Progenitor cell of endocrine pancreas (in vitro differentiated cells): ENCODE data around the gene HSD17B11. TPM values are rescaled to one million over a fixed set of nuclear protein-coding genes. Genes with fewer than 3 reads are reported as not detected.
A peak's percentile ranks its signal among the peaks of the same experiment; 100 is the strongest.
"Not testable (repeated sequence)": the region's sequence is repeated elsewhere in the genome, so short reads cannot be mapped to it uniquely, and the experiment has no call there.

Experiments
- DNase-seq: peaks from one replicate; pipeline ENCODE4 v3.0.0; 2021; ENCODE audit warnings: low spot score; ENCODE audit not compliant: unreplicated experiment
- H3K27ac Mint-ChIP-seq: 2 replicates; pipeline ENCODE4 v1.8.0; 2021; ENCODE audit warnings: mild to moderate bottlenecking, moderate library complexity, mixed read lengths
- H3K27me3 Mint-ChIP-seq: 2 replicates; pipeline ENCODE4 v1.8.0; 2021; ENCODE audit warnings: mixed read lengths
- H3K36me3 Mint-ChIP-seq: 2 replicates; pipeline ENCODE4 v1.8.0; 2022; ENCODE audit warnings: mixed read lengths; ENCODE audit not compliant: insufficient read depth
- H3K4me1 Mint-ChIP-seq: 2 replicates; pipeline ENCODE4 v1.8.0; 2021; ENCODE audit warnings: low read depth, mixed read lengths
- H3K4me3 Mint-ChIP-seq: 2 replicates; pipeline ENCODE4 v1.8.0; 2021; ENCODE audit warnings: low read depth, mild to moderate bottlenecking, moderate library complexity, mixed read lengths
- H3K9me3 Mint-ChIP-seq: 2 replicates; pipeline ENCODE4 v1.8.0; 2021; ENCODE audit warnings: low read depth, mixed read lengths
- total RNA-seq: library from RNA; stranded (reverse); gene quantifications from 2 replicates; pipeline ENCODE4 v1.2.1, GENCODE V29; 2021
- TF ChIP-seq, protein P1 (sequence below): fragments of 200-600 bp; sonication (generic); IDR thresholded peaks from one replicate; pipeline ENCODE4 v1.5.0; 2021; ENCODE audit warnings: antibody characterized with exemption, mild to moderate bottlenecking; ENCODE audit not compliant: unreplicated experiment

HSD17B11 gene
- total RNA-seq, 1 donor from 2014 or later = 28.2 TPM

DNA sequence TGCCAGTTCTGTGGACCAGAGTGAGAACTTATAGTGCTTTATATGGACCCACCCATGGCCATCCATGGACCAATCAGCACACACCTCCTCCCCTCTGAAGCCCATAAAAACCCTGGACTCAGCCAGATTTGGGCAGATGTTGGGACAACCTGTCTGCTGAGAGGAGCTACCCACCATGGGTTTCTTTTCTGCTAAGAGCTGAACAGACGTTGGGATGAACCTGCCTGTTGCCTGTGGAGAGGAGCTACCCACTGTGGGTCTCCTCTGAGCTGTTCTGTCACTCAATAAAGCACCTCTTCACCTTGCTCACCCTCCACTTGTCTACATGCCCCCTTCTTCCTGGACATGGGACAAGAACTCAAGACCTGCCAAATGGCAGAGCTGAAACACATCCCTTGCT, 9.0 kb upstream of the HSD17B11 start:
- H3K27ac Mint-ChIP-seq = no peak overlapping the region
- peaks cover 12% of the 10 kb centered on the region for H3K9me3 Mint-ChIP-seq
- H3K36me3 Mint-ChIP-seq = peaks cover 2% of the 10 kb centered on the region
- no peak overlapping the region for H3K4me3 Mint-ChIP-seq
- DNase-seq = no peak
- H3K27me3 Mint-ChIP-seq = no peaks in the 10 kb centered on the region
- peaks cover 3% of the 10 kb centered on the region for H3K4me1 Mint-ChIP-seq
- TF ChIP-seq, protein P1, sequence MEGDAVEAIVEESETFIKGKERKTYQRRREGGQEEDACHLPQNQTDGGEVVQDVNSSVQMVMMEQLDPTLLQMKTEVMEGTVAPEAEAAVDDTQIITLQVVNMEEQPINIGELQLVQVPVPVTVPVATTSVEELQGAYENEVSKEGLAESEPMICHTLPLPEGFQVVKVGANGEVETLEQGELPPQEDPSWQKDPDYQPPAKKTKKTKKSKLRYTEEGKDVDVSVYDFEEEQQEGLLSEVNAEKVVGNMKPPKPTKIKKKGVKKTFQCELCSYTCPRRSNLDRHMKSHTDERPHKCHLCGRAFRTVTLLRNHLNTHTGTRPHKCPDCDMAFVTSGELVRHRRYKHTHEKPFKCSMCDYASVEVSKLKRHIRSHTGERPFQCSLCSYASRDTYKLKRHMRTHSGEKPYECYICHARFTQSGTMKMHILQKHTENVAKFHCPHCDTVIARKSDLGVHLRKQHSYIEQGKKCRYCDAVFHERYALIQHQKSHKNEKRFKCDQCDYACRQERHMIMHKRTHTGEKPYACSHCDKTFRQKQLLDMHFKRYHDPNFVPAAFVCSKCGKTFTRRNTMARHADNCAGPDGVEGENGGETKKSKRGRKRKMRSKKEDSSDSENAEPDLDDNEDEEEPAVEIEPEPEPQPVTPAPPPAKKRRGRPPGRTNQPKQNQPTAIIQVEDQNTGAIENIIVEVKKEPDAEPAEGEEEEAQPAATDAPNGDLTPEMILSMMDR = no peak

DNA sequence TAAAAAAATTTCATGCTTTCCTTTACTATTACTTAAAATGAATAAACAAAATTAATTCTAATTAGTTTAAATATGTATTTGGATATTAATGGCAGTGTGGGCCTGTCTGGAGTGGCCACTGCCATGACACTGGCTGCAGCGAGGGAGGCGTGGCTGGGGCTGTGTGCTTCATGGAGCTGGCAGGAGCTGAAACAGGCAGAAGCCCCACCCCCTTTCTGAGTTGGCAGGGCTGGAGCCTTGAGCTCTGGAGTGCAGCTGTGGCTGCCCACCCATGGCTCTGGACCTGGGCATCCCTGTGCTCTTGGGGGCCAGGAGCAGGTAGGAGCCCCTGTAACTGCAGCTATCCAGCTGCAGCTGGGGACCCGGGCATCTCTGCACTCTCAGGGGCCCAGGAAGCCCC, 8.2 kb upstream of the HSD17B11 start:
- Mint-ChIP-seq H3K4me3 (no peak overlapping the region), H3K27ac (no peak overlapping the region), H3K36me3 (peaks cover 2% of the 10 kb centered on the region), H3K4me1 (peaks cover 3% of the 10 kb centered on the region), H3K27me3 (no peaks in the 10 kb centered on the region), H3K9me3 (peaks cover 12% of the 10 kb centered on the region)
- TF ChIP-seq, protein P1 = no peak
- no peak for DNase-seq

DNA sequence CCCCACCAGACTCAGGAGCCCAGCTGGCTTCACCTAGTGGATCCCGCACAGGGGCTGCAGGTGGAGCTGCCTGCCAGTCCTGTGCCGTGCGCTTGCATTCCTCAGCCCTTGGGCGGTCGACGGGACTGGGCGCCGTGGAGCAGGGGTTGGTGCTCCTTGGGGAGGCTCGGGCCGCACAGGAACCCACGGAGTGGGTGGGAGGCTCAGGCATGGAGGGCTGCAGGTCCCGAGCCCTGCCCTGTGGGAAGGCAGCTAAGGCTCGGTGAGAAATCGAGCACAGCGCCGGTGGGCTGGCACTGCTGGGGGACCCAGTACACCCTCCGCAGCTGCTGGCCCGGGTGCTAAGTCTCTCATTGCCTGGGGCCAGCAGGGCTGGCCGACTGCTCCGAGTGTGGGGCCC, 4.9 kb upstream of the HSD17B11 start:
- H3K27ac Mint-ChIP-seq, H3K4me1 Mint-ChIP-seq: not testable (repeated sequence)

DNA sequence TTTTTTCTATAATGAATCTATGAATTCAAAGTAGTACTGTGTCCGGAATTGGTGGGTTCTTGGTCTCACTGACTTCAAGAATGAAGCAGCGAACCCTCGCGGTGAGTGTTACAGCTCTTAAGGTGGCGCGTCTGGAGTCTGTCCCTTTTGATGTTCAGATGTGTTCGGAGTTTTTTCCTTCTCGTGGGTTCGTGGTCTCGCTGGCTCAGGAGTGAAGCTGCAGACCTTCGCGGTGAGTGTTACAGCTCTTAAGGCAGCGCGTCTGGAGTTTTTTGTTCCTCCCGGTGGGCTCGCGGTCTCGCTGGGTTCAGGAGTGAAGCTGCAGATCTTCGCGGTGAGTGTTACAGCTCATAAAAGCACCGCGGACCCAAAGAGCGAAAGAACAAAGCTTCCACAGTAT, 4.1 kb upstream of the HSD17B11 start:
- H3K27me3 Mint-ChIP-seq, H3K9me3 Mint-ChIP-seq, DNase-seq, H3K36me3 Mint-ChIP-seq, H3K4me3 Mint-ChIP-seq, H3K27ac Mint-ChIP-seq: not testable (repeated sequence)
- peaks cover 10% of the 10 kb centered on the region for H3K4me1 Mint-ChIP-seq

More for the DNA sequence above, 4.9 kb upstream of the HSD17B11 start:
- H3K9me3 Mint-ChIP-seq, DNase-seq, H3K4me3 Mint-ChIP-seq, H3K27me3 Mint-ChIP-seq, H3K36me3 Mint-ChIP-seq: not testable (repeated sequence)

DNA sequence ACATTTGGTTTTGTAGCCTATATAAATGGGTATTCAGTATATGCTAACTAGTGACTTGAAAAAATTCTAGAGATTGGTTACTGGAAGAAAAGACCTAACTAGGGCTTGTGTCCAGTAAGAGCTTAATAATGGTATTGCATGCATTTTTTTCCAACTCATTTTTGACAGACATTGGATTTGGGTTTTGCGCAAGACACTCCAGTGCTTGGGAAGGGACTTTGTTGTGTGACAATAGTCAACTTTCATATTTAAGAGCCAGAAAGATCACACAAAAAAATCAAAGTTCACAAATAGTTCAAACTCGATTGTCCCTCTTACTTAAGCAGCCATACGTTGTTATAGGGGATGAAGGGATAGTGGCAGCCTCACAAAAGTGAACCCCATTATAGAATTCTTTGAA, 1.2 kb upstream of the HSD17B11 start:
- DNase-seq = no peak
- peaks cover 10% of the 10 kb centered on the region for H3K9me3 Mint-ChIP-seq
- H3K27me3 Mint-ChIP-seq = no peaks in the 10 kb centered on the region
- TF ChIP-seq, protein P1 = no peak
- H3K4me3 Mint-ChIP-seq = no peak overlapping the region
- peaks cover 12% of the 10 kb centered on the region for H3K36me3 Mint-ChIP-seq
- H3K27ac Mint-ChIP-seq = no peak overlapping the region
- H3K4me1 Mint-ChIP-seq = peaks cover 21% of the 10 kb centered on the region

DNA sequence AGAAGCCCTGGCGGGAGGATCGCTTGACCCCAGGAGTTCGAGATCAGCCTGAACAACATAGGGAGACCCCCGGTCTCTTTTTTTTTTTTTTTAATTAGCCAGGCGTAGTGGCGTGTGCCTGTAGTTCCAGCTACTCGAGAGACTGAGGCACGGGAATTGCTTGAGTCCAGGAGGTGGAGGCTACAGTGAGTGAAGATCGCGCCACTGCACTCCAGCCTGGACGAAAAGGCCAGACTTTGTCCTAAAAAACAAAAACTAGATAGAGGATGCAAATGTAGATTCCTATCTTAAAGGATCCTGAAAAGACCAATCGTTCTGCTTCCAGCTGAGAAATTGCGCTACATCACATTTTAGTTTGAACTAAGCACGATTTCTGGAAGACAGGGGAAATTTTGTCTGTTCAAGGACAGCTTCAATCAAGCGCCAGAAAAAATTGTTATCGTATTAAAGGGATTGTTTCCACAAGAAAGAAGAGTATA, 627 bp upstream of the HSD17B11 start:
- H3K4me3 Mint-ChIP-seq = peak overlapping the region; percentile 90
- H3K4me1 Mint-ChIP-seq = peaks cover 21% of the 10 kb centered on the region
- TF ChIP-seq, protein P1 = no peak
- H3K9me3 Mint-ChIP-seq = peaks cover 16% of the 10 kb centered on the region
- H3K27me3 Mint-ChIP-seq = no peaks in the 10 kb centered on the region
- H3K27ac Mint-ChIP-seq = peak overlapping the region; percentile 97
- H3K36me3 Mint-ChIP-seq = peaks cover 18% of the 10 kb centered on the region
- DNase-seq = no peak
